SW480 (cell line): Measurements from ENCODE around the gene STAB2.
"Not testable (repeated sequence)": the region's sequence is repeated elsewhere in the genome, so short reads cannot be mapped to it uniquely, and the experiment has no call there.

ENCODE experiments used
- DNase-seq: peaks from one replicate; pipeline ENCODE4 v3.0.0-alpha.2; 2016; ENCODE audit warnings: low spot score

The STAB2 gene

DNA sequence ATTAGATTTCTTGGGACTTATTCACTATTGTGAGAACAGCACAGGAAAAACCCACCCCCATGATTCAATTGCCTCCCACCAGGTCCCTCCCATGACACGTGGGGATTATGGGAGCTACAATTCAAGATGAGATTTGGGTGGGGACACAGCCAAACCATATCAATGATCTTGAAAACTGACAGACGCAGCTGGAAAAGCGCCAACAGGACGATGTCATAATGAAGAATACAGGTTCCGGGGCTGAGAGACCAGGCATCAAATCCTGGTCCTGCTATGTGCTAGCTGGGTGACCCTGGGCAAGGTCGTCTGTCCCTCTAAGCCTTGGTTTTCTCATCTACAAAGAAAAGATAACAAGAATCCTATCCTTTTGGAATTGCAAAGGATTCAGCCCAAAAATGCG, 222.6 kb downstream of the STAB2 start:
- DNase-seq = not testable (repeated sequence)

DNA sequence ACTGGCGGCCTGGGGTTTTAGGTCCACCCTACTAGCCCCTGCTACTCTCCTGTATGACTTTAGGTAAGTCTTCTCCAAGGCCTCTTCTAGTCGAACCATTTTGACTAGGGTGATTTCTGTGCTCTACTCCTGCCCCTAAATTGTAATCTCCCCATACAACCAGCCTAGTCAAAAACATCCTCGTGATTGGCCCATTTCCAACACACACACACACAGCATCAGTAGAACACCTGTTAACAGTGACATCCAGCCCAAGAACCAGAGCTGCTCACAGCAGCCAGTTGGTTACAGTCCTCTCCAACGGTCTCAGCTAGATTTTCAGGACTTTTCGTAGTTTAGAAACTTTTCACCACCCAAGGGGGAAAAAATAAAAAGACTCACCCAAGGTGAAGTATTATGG, 223.0 kb downstream of the STAB2 start:
- DNase-seq = no peak

DNA sequence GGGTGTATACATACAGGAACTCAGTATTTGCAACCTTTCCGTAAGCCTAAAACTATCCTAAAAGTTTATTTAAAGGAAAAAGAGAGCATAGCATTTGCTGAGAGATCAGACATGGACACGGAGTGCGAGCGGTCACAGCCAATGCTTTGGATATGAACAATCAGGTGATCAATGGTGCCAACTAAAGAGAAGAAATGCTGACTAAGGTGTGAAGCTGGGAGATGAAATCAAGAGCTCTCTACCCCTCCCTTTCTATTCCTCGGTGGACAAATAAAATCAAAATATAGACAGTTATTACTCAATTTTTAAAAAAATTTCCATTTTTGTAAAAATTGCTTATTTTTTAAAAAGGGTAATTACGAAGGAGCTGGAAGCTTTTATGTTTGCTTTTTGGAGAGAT, 224.7 kb downstream of the STAB2 start:
- no peak for DNase-seq

DNA sequence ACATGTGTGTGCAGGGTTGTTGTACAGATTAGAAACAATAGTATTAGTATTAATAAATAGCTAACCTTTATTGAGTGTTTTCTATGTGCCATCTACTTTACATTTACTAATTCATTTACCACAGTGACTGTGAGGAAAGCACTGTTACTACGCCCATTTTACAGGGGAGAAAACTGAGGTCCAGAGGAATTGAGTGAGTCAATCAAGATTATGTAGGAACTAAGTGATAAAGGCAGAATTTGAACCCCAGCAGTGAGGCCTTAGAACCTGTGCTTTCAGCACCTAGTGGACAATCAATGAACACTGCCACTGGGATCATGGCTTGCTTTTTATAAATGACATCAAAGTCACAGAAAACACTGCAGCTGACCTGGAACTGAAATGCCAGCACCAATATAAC, 225.7 kb downstream of the STAB2 start:
- DNase-seq = no peak

DNA sequence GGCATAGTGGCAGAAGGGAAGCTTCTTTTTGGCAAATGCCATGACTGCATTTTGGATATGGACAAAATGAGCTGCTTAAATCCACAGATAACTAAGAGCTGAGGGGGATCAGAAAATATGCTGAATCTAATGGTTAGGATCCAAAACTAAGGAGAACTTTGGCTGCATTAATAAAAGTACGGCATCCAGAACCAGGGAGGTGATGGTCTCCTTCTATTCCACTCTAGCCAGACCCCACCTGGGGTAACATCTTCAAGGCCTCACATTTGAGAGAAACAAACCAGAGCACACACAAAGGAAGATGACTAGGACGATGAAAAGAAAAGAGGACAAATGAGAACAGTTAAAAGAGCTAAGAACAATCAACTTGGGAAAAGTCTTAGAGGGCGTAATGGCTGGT, 226.4 kb downstream of the STAB2 start:
- no peak for DNase-seq

DNA sequence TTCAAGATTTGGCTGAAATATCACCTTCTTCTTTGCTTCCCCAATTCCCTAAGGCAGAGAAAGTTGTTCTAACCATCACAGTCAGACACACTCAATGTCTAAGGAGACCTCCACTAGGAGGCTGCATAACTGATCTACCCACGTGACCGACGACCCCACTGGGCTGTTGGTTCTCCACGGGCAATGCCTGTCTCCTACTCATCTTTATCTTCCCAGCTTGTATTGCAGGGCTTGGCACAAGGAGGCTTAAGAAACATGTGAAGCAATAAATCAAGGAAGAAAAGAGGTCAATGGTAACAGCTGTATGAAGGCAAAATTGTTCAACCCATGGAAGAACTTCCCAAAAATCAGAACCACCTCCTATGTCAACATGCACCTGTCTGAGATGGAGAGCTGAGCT, 226.9 kb downstream of the STAB2 start:
- no peak for DNase-seq

DNA sequence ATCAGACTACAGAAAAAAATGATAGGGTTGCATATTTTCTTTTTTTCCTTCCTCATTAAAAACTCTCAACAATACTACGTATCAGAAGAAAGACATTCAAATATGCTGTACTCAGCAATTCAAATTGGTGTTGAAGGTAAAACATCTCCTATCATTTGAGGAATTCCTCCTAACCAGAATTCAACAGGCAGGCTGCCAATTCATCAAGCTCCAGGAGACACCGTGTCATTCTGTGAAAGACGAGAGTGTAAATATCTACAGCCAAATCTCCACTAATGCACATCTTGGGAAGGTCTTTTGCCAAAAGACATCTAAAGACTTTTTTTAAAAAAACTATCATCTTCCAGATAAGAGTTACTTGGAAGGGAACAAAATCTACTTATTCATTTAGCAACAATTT, 227.4 kb downstream of the STAB2 start:
- DNase-seq = no peak
